HFF-Myc (cell line): Measurements from ENCODE around the gene GDE1.

Experiments
- DNase-seq: peaks from one replicate; pipeline ENCODE4 v3.0.0-alpha.2; 2011; ENCODE audit warnings: low read depth; ENCODE audit errors: extremely low read depth
- H3K4me3 ChIP-seq: replicated peaks from 2 replicates; pipeline ENCODE4 v1.5.1; 2011; ENCODE audit warnings: low read depth, mild to moderate bottlenecking, control low read depth, low read length
- CTCF ChIP-seq: IDR thresholded peaks from 2 replicates; pipeline ENCODE4 v1.5.1; 2012; ENCODE audit warnings: mild to moderate bottlenecking, low read depth, low read length, control low read depth; ENCODE audit errors: missing control alignments

GDE1 gene

GRCh38 chr16:19524356-19524615, 2.4 kb upstream of the GDE1 start:
- H3K4me3 ChIP-seq: peak overlapping the region; percentile 90
- TF ChIP-seq CTCF: no peak
- no peak for DNase-seq

GRCh38 chr16:19523559-19524355, 1.9 kb upstream of the GDE1 start, which contains the start of gene CCP110:
CCP110 (plus strand) TSS chr16:19523942; CDS start chr16:19527882, 3,940 bp downstream.
- DNase-seq: peak; percentile 86

GRCh38 chr16:19523184-19523558, 1.3 kb upstream of the GDE1 start:
- no peak for TF ChIP-seq CTCF
- no peak overlapping the region; the same call in 1 of the 2 replicates for H3K4me3 ChIP-seq
- no peak for DNase-seq

More at GRCh38 chr16:19523559-19524355, 1.9 kb upstream of the GDE1 start, which contains the start of gene CCP110:
- no peak for TF ChIP-seq CTCF
- peak within 1 kb of the TSS; percentile 90 for H3K4me3 ChIP-seq

GRCh38 chr16:19522760-19523159, 862 bp upstream of the GDE1 start:
- no peak for TF ChIP-seq CTCF
- H3K4me3 ChIP-seq: no peak overlapping the region
- no peak for DNase-seq

- DNase-seq: no peak
- no peak for TF ChIP-seq CTCF
- peak overlapping the region; percentile 77; the same call in 1 of the 2 replicates for H3K4me3 ChIP-seq
Observed at GRCh38 chr16:19522397-19522732, 467 bp upstream of the GDE1 start.

- TF ChIP-seq CTCF: no peak
- H3K4me3 ChIP-seq: peak overlapping the region; percentile 77
- DNase-seq: no peak
Observed at GRCh38 chr16:19520861-19521331, 1.0 kb downstream of the GDE1 start.

GRCh38 chr16:19518388-19518787, 3.5 kb downstream of the GDE1 start:
- no peak overlapping the region for H3K4me3 ChIP-seq
- DNase-seq: no peak
- TF ChIP-seq CTCF: no peak
